Measurements from ENCODE around the gene HSF5. TPM values are rescaled to one million over a fixed set of nuclear protein-coding genes. Genes with fewer than 3 reads are reported as not detected.

Gene HSF5
- total RNA-seq, 1 donor from 2014 or later = not detected

DNA sequence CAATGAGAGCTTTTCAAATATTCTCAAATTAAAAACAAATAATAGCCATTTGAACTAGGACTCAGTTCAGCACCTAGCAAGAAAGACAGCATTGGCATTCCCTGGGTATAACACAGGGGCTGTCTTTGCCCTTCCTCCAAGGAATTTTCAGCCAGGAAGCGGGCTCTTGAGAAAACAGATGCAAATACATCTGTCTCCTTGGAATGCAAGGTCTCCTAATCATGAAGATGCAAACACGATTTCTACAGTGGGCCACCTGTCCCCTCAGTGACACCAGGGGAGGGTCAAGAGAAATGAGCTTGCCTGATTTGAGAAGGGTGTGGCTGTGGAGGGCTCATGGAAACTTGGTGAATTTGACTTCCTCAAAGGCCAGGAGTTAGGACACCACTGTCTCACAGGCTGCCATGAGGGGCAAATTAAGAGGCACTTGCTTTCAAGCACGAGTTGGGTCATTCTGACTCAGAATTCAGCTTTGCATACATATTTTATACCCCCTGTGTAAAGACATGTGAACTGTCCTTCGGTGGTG, 111.7 kb downstream of the HSF5 start:
- no peak overlapping the region for H3K27ac Mint-ChIP-seq (ENCODE audit: unreplicated experiment)
- TF ChIP-seq, protein P1, sequence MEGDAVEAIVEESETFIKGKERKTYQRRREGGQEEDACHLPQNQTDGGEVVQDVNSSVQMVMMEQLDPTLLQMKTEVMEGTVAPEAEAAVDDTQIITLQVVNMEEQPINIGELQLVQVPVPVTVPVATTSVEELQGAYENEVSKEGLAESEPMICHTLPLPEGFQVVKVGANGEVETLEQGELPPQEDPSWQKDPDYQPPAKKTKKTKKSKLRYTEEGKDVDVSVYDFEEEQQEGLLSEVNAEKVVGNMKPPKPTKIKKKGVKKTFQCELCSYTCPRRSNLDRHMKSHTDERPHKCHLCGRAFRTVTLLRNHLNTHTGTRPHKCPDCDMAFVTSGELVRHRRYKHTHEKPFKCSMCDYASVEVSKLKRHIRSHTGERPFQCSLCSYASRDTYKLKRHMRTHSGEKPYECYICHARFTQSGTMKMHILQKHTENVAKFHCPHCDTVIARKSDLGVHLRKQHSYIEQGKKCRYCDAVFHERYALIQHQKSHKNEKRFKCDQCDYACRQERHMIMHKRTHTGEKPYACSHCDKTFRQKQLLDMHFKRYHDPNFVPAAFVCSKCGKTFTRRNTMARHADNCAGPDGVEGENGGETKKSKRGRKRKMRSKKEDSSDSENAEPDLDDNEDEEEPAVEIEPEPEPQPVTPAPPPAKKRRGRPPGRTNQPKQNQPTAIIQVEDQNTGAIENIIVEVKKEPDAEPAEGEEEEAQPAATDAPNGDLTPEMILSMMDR (IDR thresholded peaks at IDR 0.05) = no peak
- H3K9me3 Mint-ChIP-seq (ENCODE audit: unreplicated experiment) = no peaks in the 10 kb centered on the region
- no peaks in the 10 kb centered on the region for H3K36me3 Mint-ChIP-seq (ENCODE audit: unreplicated experiment)
- no peak overlapping the region for H3K4me3 Mint-ChIP-seq (ENCODE audit: unreplicated experiment)
- H3K27me3 Mint-ChIP-seq (ENCODE audit: unreplicated experiment) = peaks cover 3% of the 10 kb centered on the region
- H3K4me1 Mint-ChIP-seq (ENCODE audit: unreplicated experiment) = no peaks in the 10 kb centered on the region
- DNase-seq (ENCODE audit: extremely low spot score, unreplicated experiment) = no peak

- TF ChIP-seq, protein P1 (IDR thresholded peaks at IDR 0.05) = no peak
- Mint-ChIP-seq H3K36me3 (ENCODE audit: unreplicated experiment) (no peaks in the 10 kb centered on the region), H3K27ac (ENCODE audit: unreplicated experiment) (no peak overlapping the region), H3K9me3 (ENCODE audit: unreplicated experiment) (no peaks in the 10 kb centered on the region), H3K4me1 (ENCODE audit: unreplicated experiment) (no peaks in the 10 kb centered on the region), H3K27me3 (ENCODE audit: unreplicated experiment) (peaks cover 3% of the 10 kb centered on the region), H3K4me3 (ENCODE audit: unreplicated experiment) (no peak overlapping the region)
- no peak for DNase-seq (ENCODE audit: extremely low spot score, unreplicated experiment)
Measured at GRCh38 chr17:58375811-58376210, 112.4 kb downstream of the HSF5 start.

DNA sequence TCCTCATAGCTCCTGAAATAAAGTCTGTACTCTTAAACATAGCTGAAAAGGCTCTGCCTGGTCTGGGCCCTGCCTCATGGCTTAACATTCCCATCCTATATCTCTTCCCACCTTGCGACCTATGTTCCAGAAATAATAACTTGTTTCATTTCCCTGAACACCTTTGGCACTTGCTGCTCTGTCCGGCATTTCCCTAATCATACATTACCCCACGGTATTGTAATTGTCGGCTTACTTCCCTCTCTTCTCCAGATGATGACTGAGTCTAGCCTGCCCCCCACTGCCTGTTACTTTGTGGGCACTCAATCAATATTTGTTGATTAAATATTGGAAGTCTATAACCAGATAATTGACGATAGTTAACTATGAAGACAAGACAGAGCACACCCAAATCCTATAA, 113.0 kb downstream of the HSF5 start:
- DNase-seq (ENCODE audit: extremely low spot score, unreplicated experiment) = peak; percentile 19
- Mint-ChIP-seq H3K27me3 (ENCODE audit: unreplicated experiment) (peaks cover 3% of the 10 kb centered on the region), H3K4me3 (ENCODE audit: unreplicated experiment) (no peak overlapping the region), H3K36me3 (ENCODE audit: unreplicated experiment) (no peaks in the 10 kb centered on the region), H3K9me3 (ENCODE audit: unreplicated experiment) (no peaks in the 10 kb centered on the region), H3K4me1 (ENCODE audit: unreplicated experiment) (no peaks in the 10 kb centered on the region), H3K27ac (ENCODE audit: unreplicated experiment) (no peak overlapping the region)
- TF ChIP-seq, protein P1 (IDR thresholded peaks at IDR 0.05) = no peak

DNA sequence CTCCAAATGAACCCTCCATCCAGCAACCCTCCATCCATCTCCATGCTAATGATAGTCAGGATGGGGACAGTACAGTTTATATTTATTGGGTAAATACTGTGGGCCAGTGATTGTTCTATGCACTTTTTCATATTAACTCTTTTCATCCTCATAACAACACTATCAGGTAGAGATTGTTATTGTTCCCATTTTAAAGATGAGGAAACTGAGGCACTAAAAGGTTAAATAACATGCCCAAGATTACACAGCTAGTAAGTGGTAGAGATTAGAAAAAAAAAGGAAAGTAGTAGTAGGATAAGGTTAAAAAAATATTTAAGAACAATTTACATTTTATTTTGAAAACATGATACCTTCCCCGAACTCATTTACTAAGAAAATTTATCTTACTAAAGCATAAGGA, 114.3 kb downstream of the HSF5 start:
- H3K4me3 Mint-ChIP-seq (ENCODE audit: unreplicated experiment) = no peak overlapping the region
- no peak overlapping the region for H3K27ac Mint-ChIP-seq (ENCODE audit: unreplicated experiment)
- peaks cover 7% of the 10 kb centered on the region for H3K27me3 Mint-ChIP-seq (ENCODE audit: unreplicated experiment)
- TF ChIP-seq, protein P1 (IDR thresholded peaks at IDR 0.05) = no peak
- DNase-seq (ENCODE audit: extremely low spot score, unreplicated experiment) = no peak
- H3K4me1 Mint-ChIP-seq (ENCODE audit: unreplicated experiment) = no peaks in the 10 kb centered on the region
- no peaks in the 10 kb centered on the region for H3K9me3 Mint-ChIP-seq (ENCODE audit: unreplicated experiment)
- H3K36me3 Mint-ChIP-seq (ENCODE audit: unreplicated experiment) = no peaks in the 10 kb centered on the region

- DNase-seq (ENCODE audit: extremely low spot score, unreplicated experiment) = no peak
- Mint-ChIP-seq H3K4me1 (ENCODE audit: unreplicated experiment) (no peaks in the 10 kb centered on the region), H3K27ac (ENCODE audit: unreplicated experiment) (no peak overlapping the region), H3K36me3 (ENCODE audit: unreplicated experiment) (no peaks in the 10 kb centered on the region), H3K9me3 (ENCODE audit: unreplicated experiment) (no peaks in the 10 kb centered on the region), H3K27me3 (ENCODE audit: unreplicated experiment) (peaks cover 7% of the 10 kb centered on the region), H3K4me3 (ENCODE audit: unreplicated experiment) (no peak overlapping the region)
- TF ChIP-seq, protein P1 (IDR thresholded peaks at IDR 0.05) = no peak
Measured at GRCh38 chr17:58373003-58373402, 115.2 kb downstream of the HSF5 start.
